WTC11 (cell line): Measurements from ENCODE around the gene TM7SF3.

Experiments
- ATF3 ChIP-seq: sonication (generic); formaldehyde crosslinking; conservative IDR thresholded peaks from 2 replicates; pipeline ENCODE4 v1.8.1; 2022; ENCODE audit warnings: mild to moderate bottlenecking, missing genetic modification reagents
- CREM ChIP-seq: sonication (generic); formaldehyde crosslinking; IDR thresholded peaks from 2 replicates; pipeline ENCODE4 v1.8.1; 2022; ENCODE audit warnings: mild to moderate bottlenecking, missing genetic modification reagents, moderate library complexity
- FOXP4 ChIP-seq: sonication (generic); formaldehyde crosslinking; IDR thresholded peaks from 2 replicates; pipeline ENCODE4 v1.8.0; 2022; ENCODE audit warnings: mild to moderate bottlenecking, missing genetic modification reagents
- HMGXB4 ChIP-seq: sonication (generic); formaldehyde crosslinking; IDR thresholded peaks from 2 replicates; pipeline ENCODE4 v1.8.1; 2023; ENCODE audit warnings: mild to moderate bottlenecking, moderate library complexity, missing genetic modification reagents
- JUN ChIP-seq: sonication (generic); formaldehyde crosslinking; IDR thresholded peaks from 2 replicates; pipeline ENCODE4 v1.8.0; 2023; ENCODE audit warnings: mild to moderate bottlenecking, missing genetic modification reagents
- KAT7 ChIP-seq: sonication (generic); formaldehyde crosslinking; IDR thresholded peaks from 2 replicates; pipeline ENCODE4 v1.8.1; 2023; ENCODE audit warnings: missing genetic modification reagents, mild to moderate bottlenecking, borderline replicate concordance
- NFYB ChIP-seq: sonication (generic); formaldehyde crosslinking; conservative IDR thresholded peaks from 2 replicates; pipeline ENCODE4 v1.8.0; 2022; ENCODE audit warnings: low read depth, missing genetic modification reagents
- ZNF263 ChIP-seq: sonication (generic); formaldehyde crosslinking; IDR thresholded peaks from 2 replicates; pipeline ENCODE4 v1.8.1; 2022; ENCODE audit warnings: low read depth, mild to moderate bottlenecking, moderate library complexity, missing genetic modification reagents
- TF ChIP-seq, protein P1 (sequence below): fragments of 200-600 bp; IDR thresholded peaks from 2 replicates; pipeline ENCODE4 v1.8.0; 2022; ENCODE audit warnings: antibody characterized with exemption
- TF ChIP-seq, protein P2 (sequence below): sonication (generic); formaldehyde crosslinking; IDR thresholded peaks from 2 replicates; pipeline ENCODE4 v1.8.1; 2022; ENCODE audit warnings: mild to moderate bottlenecking, moderate library complexity, missing genetic modification reagents
- TF ChIP-seq, protein P3 (sequence below): sonication (generic); formaldehyde crosslinking; IDR thresholded peaks from 2 replicates; pipeline ENCODE4 v1.8.1; 2022; ENCODE audit warnings: low read depth, mild to moderate bottlenecking, moderate library complexity, missing genetic modification reagents, borderline replicate concordance
- TF ChIP-seq, protein P4 (sequence below): sonication (generic); formaldehyde crosslinking; IDR thresholded peaks from 2 replicates; pipeline ENCODE4 v1.8.0; 2022; ENCODE audit warnings: mild to moderate bottlenecking, missing genetic modification reagents

DNA sequence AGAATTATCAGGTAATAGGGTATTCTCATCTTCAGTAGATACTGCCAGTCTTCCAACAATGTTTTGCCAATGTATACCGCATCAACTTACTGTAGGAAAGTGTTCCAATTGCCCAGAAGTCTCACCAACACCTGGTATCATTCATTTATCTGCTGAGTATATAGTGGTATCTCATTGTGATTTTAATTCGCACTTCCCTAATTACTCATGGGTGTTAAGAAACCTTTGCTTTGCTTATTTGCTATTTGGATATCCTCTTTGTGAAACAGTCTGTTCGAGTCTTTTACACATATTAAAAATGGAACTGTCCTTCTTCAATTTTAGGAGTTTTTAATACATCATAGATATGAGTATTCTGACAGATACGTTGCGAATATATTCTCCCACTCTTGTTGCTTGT is 6.1 kb downstream of the TM7SF3 start:
- TF ChIP-seq, protein P1, sequence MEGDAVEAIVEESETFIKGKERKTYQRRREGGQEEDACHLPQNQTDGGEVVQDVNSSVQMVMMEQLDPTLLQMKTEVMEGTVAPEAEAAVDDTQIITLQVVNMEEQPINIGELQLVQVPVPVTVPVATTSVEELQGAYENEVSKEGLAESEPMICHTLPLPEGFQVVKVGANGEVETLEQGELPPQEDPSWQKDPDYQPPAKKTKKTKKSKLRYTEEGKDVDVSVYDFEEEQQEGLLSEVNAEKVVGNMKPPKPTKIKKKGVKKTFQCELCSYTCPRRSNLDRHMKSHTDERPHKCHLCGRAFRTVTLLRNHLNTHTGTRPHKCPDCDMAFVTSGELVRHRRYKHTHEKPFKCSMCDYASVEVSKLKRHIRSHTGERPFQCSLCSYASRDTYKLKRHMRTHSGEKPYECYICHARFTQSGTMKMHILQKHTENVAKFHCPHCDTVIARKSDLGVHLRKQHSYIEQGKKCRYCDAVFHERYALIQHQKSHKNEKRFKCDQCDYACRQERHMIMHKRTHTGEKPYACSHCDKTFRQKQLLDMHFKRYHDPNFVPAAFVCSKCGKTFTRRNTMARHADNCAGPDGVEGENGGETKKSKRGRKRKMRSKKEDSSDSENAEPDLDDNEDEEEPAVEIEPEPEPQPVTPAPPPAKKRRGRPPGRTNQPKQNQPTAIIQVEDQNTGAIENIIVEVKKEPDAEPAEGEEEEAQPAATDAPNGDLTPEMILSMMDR = no peak
- TF ChIP-seq, protein P2, sequence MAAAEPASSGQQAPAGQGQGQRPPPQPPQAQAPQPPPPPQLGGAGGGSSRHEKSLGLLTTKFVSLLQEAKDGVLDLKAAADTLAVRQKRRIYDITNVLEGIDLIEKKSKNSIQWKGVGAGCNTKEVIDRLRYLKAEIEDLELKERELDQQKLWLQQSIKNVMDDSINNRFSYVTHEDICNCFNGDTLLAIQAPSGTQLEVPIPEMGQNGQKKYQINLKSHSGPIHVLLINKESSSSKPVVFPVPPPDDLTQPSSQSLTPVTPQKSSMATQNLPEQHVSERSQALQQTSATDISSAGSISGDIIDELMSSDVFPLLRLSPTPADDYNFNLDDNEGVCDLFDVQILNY (CRISPR knock-in tag) = no peak
- no peak for TF ChIP-seq HMGXB4 (CRISPR knock-in tag)
- no peak for TF ChIP-seq JUN (CRISPR knock-in tag)
- TF ChIP-seq FOXP4 (CRISPR knock-in tag) = no peak
- TF ChIP-seq NFYB (CRISPR knock-in tag) = no peak
- no peak for TF ChIP-seq CREM (CRISPR knock-in tag)
- TF ChIP-seq, protein P3, sequence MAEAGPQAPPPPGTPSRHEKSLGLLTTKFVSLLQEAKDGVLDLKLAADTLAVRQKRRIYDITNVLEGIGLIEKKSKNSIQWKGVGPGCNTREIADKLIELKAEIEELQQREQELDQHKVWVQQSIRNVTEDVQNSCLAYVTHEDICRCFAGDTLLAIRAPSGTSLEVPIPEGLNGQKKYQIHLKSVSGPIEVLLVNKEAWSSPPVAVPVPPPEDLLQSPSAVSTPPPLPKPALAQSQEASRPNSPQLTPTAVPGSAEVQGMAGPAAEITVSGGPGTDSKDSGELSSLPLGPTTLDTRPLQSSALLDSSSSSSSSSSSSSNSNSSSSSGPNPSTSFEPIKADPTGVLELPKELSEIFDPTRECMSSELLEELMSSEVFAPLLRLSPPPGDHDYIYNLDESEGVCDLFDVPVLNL (CRISPR knock-in tag) = no peak
- TF ChIP-seq, protein P4, sequence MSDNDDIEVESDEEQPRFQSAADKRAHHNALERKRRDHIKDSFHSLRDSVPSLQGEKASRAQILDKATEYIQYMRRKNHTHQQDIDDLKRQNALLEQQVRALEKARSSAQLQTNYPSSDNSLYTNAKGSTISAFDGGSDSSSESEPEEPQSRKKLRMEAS = no peak
- no peak for TF ChIP-seq KAT7 (CRISPR knock-in tag)
- no peak for TF ChIP-seq ATF3 (CRISPR knock-in tag)
- TF ChIP-seq ZNF263 (CRISPR knock-in tag) = no peak
